ENCODE results near the gene ZNF618. TPM values are rescaled to one million over a fixed set of nuclear protein-coding genes. Genes with fewer than 3 reads are reported as not detected.

The ZNF618 gene
- polyA plus RNA-seq, 3 donors: 0.53 to 1.9 (median 0.78) TPM

- DNase-seq: no peak
- Histone ChIP-seq H3K27me3 (ENCODE audit: control insufficient read depth in 2 of 2, insufficient read depth in 2 of 2, low read length in 2 of 2) (no peaks in the 10 kb centered on the region), H3K27ac (ENCODE audit: low read depth in 1 of 2, low read length in 2 of 2) (no peak overlapping the region), H4K20me1 (ENCODE audit: insufficient read depth, low read length) (no peaks in the 10 kb centered on the region), H3K4me3 (replicated peaks in 1 of 3; ENCODE audit: low read depth in 2 of 3, low read length in 3 of 3) (no peak overlapping the region), H3K4me2 (replicated peaks; ENCODE audit: extremely low read depth, low read length, poor library complexity, severe bottlenecking) (no peak overlapping the region), H3K79me2 (ENCODE audit: insufficient read depth, low read length) (no peaks in the 10 kb centered on the region), H3K9me3 (replicated peaks in 1 of 2; ENCODE audit: control insufficient read depth in 1 of 2, insufficient read depth in 1 of 2, low read length in 2 of 2) (no peaks in the 10 kb centered on the region), H3K36me3 (replicated peaks in 1 of 2; ENCODE audit: control insufficient read depth in 1 of 2, insufficient read depth in 2 of 2, low read length in 2 of 2) (no peaks in the 10 kb centered on the region), H3K4me1 (ENCODE audit: control insufficient read depth in 1 of 2, insufficient read depth in 2 of 2, low read length in 2 of 2) (no peaks in the 10 kb centered on the region), H2AFZ (ENCODE audit: insufficient read depth, low read depth, low read length, poor library complexity, severe bottlenecking) (no peak overlapping the region), H3K9ac (ENCODE audit: insufficient read depth, low read length, poor library complexity, severe bottlenecking) (no peak overlapping the region)
- Mint-ChIP-seq H3K4me1 (peaks cover 7% of the 10 kb centered on the region), H3K9me3 (peaks cover 0 to 6% (median 0%) of the 10 kb centered on the region in 7 donors), H3K27ac (no peak overlapping the region), H3K36me3 (no peaks in the 10 kb centered on the region), H3K4me3 (no peak overlapping the region), H3K27me3 (ENCODE audit: low read depth in 3 of 3) (peaks cover 0 to 3% (median 3%) of the 10 kb centered on the region in 3 donors)
- WGBS (ENCODE audit: insufficient coverage): 100% methylated on average over 1 of the region's 2 CpGs
- TF ChIP-seq, protein P1, sequence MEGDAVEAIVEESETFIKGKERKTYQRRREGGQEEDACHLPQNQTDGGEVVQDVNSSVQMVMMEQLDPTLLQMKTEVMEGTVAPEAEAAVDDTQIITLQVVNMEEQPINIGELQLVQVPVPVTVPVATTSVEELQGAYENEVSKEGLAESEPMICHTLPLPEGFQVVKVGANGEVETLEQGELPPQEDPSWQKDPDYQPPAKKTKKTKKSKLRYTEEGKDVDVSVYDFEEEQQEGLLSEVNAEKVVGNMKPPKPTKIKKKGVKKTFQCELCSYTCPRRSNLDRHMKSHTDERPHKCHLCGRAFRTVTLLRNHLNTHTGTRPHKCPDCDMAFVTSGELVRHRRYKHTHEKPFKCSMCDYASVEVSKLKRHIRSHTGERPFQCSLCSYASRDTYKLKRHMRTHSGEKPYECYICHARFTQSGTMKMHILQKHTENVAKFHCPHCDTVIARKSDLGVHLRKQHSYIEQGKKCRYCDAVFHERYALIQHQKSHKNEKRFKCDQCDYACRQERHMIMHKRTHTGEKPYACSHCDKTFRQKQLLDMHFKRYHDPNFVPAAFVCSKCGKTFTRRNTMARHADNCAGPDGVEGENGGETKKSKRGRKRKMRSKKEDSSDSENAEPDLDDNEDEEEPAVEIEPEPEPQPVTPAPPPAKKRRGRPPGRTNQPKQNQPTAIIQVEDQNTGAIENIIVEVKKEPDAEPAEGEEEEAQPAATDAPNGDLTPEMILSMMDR (IDR thresholded peaks at IDR 0.05): no peak
- intact Hi-C loops (cut with micrococcal nuclease): no loop called here
Measured at GRCh38 chr9:113863345-113863744, 12.8 kb upstream of the ZNF618 start.

DNA sequence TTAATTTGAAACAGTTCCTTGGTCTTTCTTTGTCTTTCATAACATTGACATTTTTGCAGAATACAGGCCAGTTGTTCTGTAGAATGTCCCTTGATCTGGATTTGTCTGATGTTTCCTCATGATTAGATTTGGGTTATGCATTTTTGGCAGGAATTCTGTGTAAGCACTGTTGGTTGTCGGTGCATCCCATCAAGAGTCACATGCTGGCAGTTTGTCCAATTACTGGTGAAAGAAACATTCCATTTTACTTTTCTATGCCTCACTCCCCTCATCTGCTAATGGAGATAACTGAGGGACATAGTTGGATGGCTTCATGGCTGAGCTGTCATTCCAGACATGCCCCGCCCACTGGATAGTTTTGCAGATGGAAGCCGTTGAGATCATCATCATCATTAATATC lies 7.6 kb upstream of the ZNF618 start:
- intact Hi-C loops (cut with micrococcal nuclease): no loop called here
- Histone ChIP-seq H3K27me3 (ENCODE audit: control insufficient read depth in 2 of 2, insufficient read depth in 2 of 2, low read length in 2 of 2) (peaks cover 0 to 2% of the 10 kb centered on the region in 2 donors), H3K9ac (ENCODE audit: insufficient read depth, low read length, poor library complexity, severe bottlenecking) (no peak overlapping the region), H3K4me2 (replicated peaks; ENCODE audit: extremely low read depth, low read length, poor library complexity, severe bottlenecking) (no peak overlapping the region), H3K4me3 (replicated peaks in 1 of 3; ENCODE audit: low read depth in 2 of 3, low read length in 3 of 3) (no peak overlapping the region), H3K9me3 (replicated peaks in 1 of 2; ENCODE audit: control insufficient read depth in 1 of 2, insufficient read depth in 1 of 2, low read length in 2 of 2) (no peaks in the 10 kb centered on the region), H3K36me3 (replicated peaks in 1 of 2; ENCODE audit: control insufficient read depth in 1 of 2, insufficient read depth in 2 of 2, low read length in 2 of 2) (no peaks in the 10 kb centered on the region), H4K20me1 (ENCODE audit: insufficient read depth, low read length) (no peaks in the 10 kb centered on the region), H3K79me2 (ENCODE audit: insufficient read depth, low read length) (no peaks in the 10 kb centered on the region), H3K27ac (ENCODE audit: low read depth in 1 of 2, low read length in 2 of 2) (no peak overlapping the region), H2AFZ (ENCODE audit: insufficient read depth, low read depth, low read length, poor library complexity, severe bottlenecking) (no peak overlapping the region), H3K4me1 (ENCODE audit: control insufficient read depth in 1 of 2, insufficient read depth in 2 of 2, low read length in 2 of 2) (no peaks in the 10 kb centered on the region)
- 100% methylated on average over 1 of the region's 3 CpGs for WGBS (ENCODE audit: insufficient coverage)
- no peak for DNase-seq
- Mint-ChIP-seq H3K4me1 (no peaks in the 10 kb centered on the region), H3K27ac (no peak overlapping the region), H3K27me3 (ENCODE audit: low read depth in 3 of 3) (peaks cover 3 to 15% (median 7%) of the 10 kb centered on the region in 3 donors), H3K36me3 (no peaks in the 10 kb centered on the region), H3K4me3 (no peak overlapping the region), H3K9me3 (peaks cover 0 to 1% (median 0%) of the 10 kb centered on the region in 7 donors)
- TF ChIP-seq, protein P1 (IDR thresholded peaks at IDR 0.05): no peak

All from CD14-positive monocyte (primary cell).